Neural cell (in vitro differentiated cells): ENCODE data around the gene HSD17B14. TPM values are rescaled to one million over a fixed set of nuclear protein-coding genes. Genes with fewer than 3 reads are reported as not detected.

Experiments
- H2AFZ ChIP-seq: fragments of 200-600, 300-800 bp; sonication (generic), shearing (Covaris generic); 2 replicates; pipeline ENCODE4 v1.6.0; 2014; ENCODE audit warnings: low read depth, mild to moderate bottlenecking, antibody characterized with exemption, low read length, moderate library complexity
- H3F3A ChIP-seq: fragments of 200-600 bp; shearing (Covaris generic); 2 replicates; pipeline ENCODE4 v1.6.1; 2016; ENCODE audit warnings: mild to moderate bottlenecking, moderate library complexity, mixed read lengths, antibody characterized with exemption, low read length; ENCODE audit not compliant: insufficient read depth, poor library complexity, severe bottlenecking
- H3K27ac ChIP-seq: fragments of 200-600, 300-800 bp; sonication (generic), shearing (Covaris generic); 2 replicates; pipeline ENCODE4 v1.5.1; 2014; ENCODE audit warnings: mild to moderate bottlenecking, low read length, moderate library complexity
- H3K27me3 ChIP-seq: fragments of 300-800, 200-600 bp; sonication (generic), shearing (Covaris generic); 2 replicates; pipeline ENCODE4 v1.6.0; 2014; ENCODE audit warnings: mild to moderate bottlenecking, low read depth, low read length, moderate library complexity; ENCODE audit not compliant: insufficient read depth
- H3K36me3 ChIP-seq: fragments of 300-800, 200-600 bp; sonication (generic), shearing (Covaris generic); 2 replicates; pipeline ENCODE4 v1.5.1; 2014; ENCODE audit warnings: mild to moderate bottlenecking, antibody characterized with exemption, low read length, moderate library complexity; ENCODE audit not compliant: insufficient read depth
- H3K4me2 ChIP-seq: fragments of 300-800, 200-600 bp; sonication (generic), shearing (Covaris generic); 2 replicates; pipeline ENCODE4 v1.6.0; 2014; ENCODE audit warnings: mild to moderate bottlenecking, low read length
- H3K4me3 ChIP-seq: fragments of 300-800, 200-600 bp; sonication (generic), shearing (Covaris generic); 2 replicates; pipeline ENCODE4 v1.5.1; 2014; ENCODE audit warnings: mild to moderate bottlenecking, low read length, moderate library complexity
- H3K79me2 ChIP-seq: fragments of 200-600 bp; shearing (Covaris generic); replicated peaks from 2 replicates; pipeline ENCODE4 v1.6.0; 2014; ENCODE audit warnings: mild to moderate bottlenecking, low read length, moderate library complexity; ENCODE audit not compliant: insufficient read depth
- H3K9ac ChIP-seq: fragments of 300-800, 200-600 bp; sonication (generic), shearing (Covaris generic); 2 replicates; pipeline ENCODE4 v1.6.1; 2016; ENCODE audit warnings: mild to moderate bottlenecking, low read length, mixed read lengths
- H3K9me2 ChIP-seq: fragments of 200-600 bp; shearing (Covaris generic); 2 replicates; pipeline ENCODE4 v1.6.1; 2016; ENCODE audit warnings: mild to moderate bottlenecking, low read length, mixed read lengths; ENCODE audit not compliant: insufficient read depth
- H3K9me3 ChIP-seq: fragments of 200-600, 300-800 bp; sonication (generic), shearing (Covaris generic); 2 replicates; pipeline ENCODE4 v1.6.1; 2016; ENCODE audit warnings: mild to moderate bottlenecking, mixed run types, low read length, moderate library complexity, mixed read lengths
- H4K20me1 ChIP-seq: fragments of 200-600 bp; shearing (Covaris generic); 2 replicates; pipeline ENCODE4 v1.6.1; 2016; ENCODE audit warnings: mild to moderate bottlenecking, mixed run types; ENCODE audit not compliant: insufficient read depth
- CTCF ChIP-seq: fragments of 450-650 bp; IDR thresholded peaks from 2 replicates; pipeline ENCODE4 v1.5.1; 2014; ENCODE audit warnings: antibody characterized with exemption, mild to moderate bottlenecking, moderate library complexity; ENCODE audit not compliant: poor library complexity, severe bottlenecking
- EP300 ChIP-seq: fragments of 450-650 bp; conservative IDR thresholded peaks from 2 replicates; pipeline ENCODE4 v1.6.1; 2014; ENCODE audit warnings: antibody characterized with exemption, mild to moderate bottlenecking, moderate library complexity; ENCODE audit not compliant: poor library complexity, severe bottlenecking
- EZH2 ChIP-seq: fragments of 200-600, 300-800 bp; shearing (Covaris generic), sonication (generic); IDR thresholded peaks from 2 replicates; pipeline ENCODE4 v1.6.1; 2014; ENCODE audit warnings: antibody characterized with exemption, low read length, borderline replicate concordance, mild to moderate bottlenecking; ENCODE audit not compliant: insufficient read depth, poor library complexity, severe bottlenecking
- MXI1 ChIP-seq: fragments of 450-650 bp; conservative IDR thresholded peaks from 2 replicates; pipeline ENCODE4 v1.6.1; 2014; ENCODE audit warnings: antibody characterized with exemption, mild to moderate bottlenecking; ENCODE audit not compliant: poor library complexity, severe bottlenecking
- POLR2AphosphoS5 ChIP-seq: IDR thresholded peaks from 2 replicates; pipeline ENCODE4 v1.6.1; 2012
- RAD21 ChIP-seq: fragments of 450-650 bp; conservative IDR thresholded peaks from 2 replicates; pipeline ENCODE4 v1.6.1; 2014; ENCODE audit warnings: antibody characterized with exemption, mild to moderate bottlenecking, moderate library complexity
- REST ChIP-seq: IDR thresholded peaks from 2 replicates; pipeline ENCODE4 v1.6.1; 2012; ENCODE audit warnings: borderline replicate concordance
- SMC3 ChIP-seq: fragments of 450-650 bp; conservative IDR thresholded peaks from 2 replicates; pipeline ENCODE4 v1.6.1; 2014; ENCODE audit warnings: antibody characterized with exemption, mild to moderate bottlenecking, moderate library complexity; ENCODE audit not compliant: poor library complexity
- TAF1 ChIP-seq: IDR thresholded peaks from 2 replicates; pipeline ENCODE4 v1.6.1; 2012; ENCODE audit warnings: low read depth
- polyA plus RNA-seq: library from polyadenylated mRNA; depleted of rRNA; stranded (reverse); fragments of >200 nt; gene quantifications from 2 replicates; pipeline ENCODE4 v1.2.3, GENCODE V29; 2014

The HSD17B14 gene
- polyA plus RNA-seq, 1 donor from 2014 or later = 0.40 TPM

GRCh38 chr19:48797103-48797502 lies 39.2 kb downstream of the HSD17B14 start:
- no peak overlapping the region for H2AFZ ChIP-seq
- no peak for TF ChIP-seq POLR2AphosphoS5
- TF ChIP-seq REST = no peak
- no peak for TF ChIP-seq EP300
- no peak for TF ChIP-seq MXI1
- no peak for TF ChIP-seq RAD21
- no peaks in the 10 kb centered on the region for H4K20me1 ChIP-seq
- H3K27me3 ChIP-seq = no peaks in the 10 kb centered on the region
- no peak overlapping the region for H3K27ac ChIP-seq
- no peaks in the 10 kb centered on the region for H3K36me3 ChIP-seq
- no peaks in the 10 kb centered on the region for H3K9me2 ChIP-seq
- no peak overlapping the region for H3K4me3 ChIP-seq
- no peaks in the 10 kb centered on the region for H3K9me3 ChIP-seq
- H3F3A ChIP-seq = no peaks in the 10 kb centered on the region
- no peak overlapping the region for H3K9ac ChIP-seq
- H3K79me2 ChIP-seq = no peaks in the 10 kb centered on the region
- H3K4me2 ChIP-seq = no peak overlapping the region

- TF ChIP-seq CTCF (no peak), SMC3 (no peak), EP300 (no peak), EZH2 (no peak), RAD21 (no peak), MXI1 (no peak), REST (no peak), TAF1 (no peak), POLR2AphosphoS5 (no peak)
- Histone ChIP-seq H3K79me2 (no peaks in the 10 kb centered on the region), H4K20me1 (no peaks in the 10 kb centered on the region), H2AFZ (no peak overlapping the region), H3K27ac (no peak overlapping the region), H3K27me3 (no peaks in the 10 kb centered on the region), H3K4me3 (no peak overlapping the region), H3F3A (no peaks in the 10 kb centered on the region), H3K4me2 (no peak overlapping the region), H3K9ac (no peak overlapping the region), H3K9me2 (no peaks in the 10 kb centered on the region), H3K9me3 (no peaks in the 10 kb centered on the region), H3K36me3 (no peaks in the 10 kb centered on the region)
These were observed 39.8 kb downstream of the HSD17B14 start for GRCh38 chr19:48796298-48797083.
